Muscle of arm (tissue), 12 donors: ENCODE data around the gene FAM234B. TPM values are rescaled to one million over a fixed set of nuclear protein-coding genes. Genes with fewer than 3 reads are reported as not detected.
A peak's percentile ranks its signal among the peaks of the same experiment; 100 is the strongest.
"Not testable (repeated sequence)": the region's sequence is repeated elsewhere in the genome, so short reads cannot be mapped to it uniquely, and the experiment has no call there.

Source experiments
- DNase-seq: peaks from one replicate; pipeline ENCODE4 v3.0.0-alpha.2; 2013
- polyA plus RNA-seq, 12 donors: library from polyadenylated mRNA; unstranded; fragments of 120-200 nt; gene quantifications; one replicate each; pipeline ENCODE4 v1.2.1, GENCODE V29; 2013; ENCODE audit not compliant: insufficient read length in 12 of 12

FAM234B gene
- polyA plus RNA-seq, 12 donors: 3.1 to 8.2 (median 5.0) TPM; not detected in 1

DNA sequence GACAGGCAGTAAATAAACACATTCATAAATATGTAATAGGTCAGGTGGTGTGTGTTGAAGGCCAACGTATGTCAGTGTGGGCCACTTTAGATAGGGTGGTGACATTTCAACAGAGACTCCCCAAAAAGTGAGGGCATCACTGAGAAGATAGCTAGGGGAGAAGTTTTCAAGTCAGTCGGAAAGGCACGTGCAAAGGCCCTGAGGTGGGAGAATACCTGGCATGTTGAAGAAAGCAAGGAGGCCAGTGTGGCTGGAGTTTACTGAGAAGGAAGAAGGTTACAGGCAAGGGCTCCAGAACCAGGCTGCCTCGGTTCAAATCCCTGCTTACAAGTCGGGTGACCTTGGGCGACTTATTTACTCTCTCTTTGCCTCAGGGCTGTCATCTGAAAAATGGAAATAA, 33.1 kb upstream of the FAM234B start:
- DNase-seq: no peak

GRCh38 chr12:13022851-13023271, 21.3 kb upstream of the FAM234B start:
- DNase-seq: no peak

DNA sequence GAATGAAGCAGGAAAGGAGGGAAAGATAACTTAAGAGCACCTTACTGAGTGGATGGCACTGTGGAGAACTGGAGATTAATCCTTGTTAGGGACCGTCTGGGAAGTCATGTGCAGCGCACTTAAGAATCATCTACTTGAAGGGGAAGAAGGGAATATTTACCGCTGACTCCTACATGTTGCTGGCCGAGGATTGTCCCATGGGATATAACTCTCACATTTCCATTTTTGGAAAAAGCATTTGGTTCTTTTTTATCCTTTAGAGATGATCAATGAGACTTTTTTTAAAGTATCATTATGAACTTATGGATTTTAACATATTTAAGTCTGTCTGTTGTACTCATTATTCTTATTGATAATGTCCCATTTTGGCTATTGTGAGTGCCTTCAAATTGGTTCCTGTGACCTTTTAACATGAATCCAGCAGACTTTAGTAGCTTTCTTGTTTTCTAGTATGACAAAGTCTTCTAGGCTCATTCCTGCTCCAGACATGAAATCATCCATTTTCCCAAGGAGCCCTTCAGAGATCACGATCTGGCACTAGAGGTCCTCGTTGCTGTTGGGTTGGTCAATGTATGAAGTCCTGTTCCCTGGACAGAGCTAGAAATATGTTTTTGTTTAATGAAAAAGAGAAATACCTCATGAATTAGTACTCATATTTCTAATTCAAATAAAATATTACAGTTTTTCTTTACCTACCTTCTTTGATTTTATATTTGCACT, 20.2 kb upstream of the FAM234B start:
- no peak for DNase-seq

GRCh38 chr12:13024531-13024916, 19.7 kb upstream of the FAM234B start:
- no peak for DNase-seq

DNA sequence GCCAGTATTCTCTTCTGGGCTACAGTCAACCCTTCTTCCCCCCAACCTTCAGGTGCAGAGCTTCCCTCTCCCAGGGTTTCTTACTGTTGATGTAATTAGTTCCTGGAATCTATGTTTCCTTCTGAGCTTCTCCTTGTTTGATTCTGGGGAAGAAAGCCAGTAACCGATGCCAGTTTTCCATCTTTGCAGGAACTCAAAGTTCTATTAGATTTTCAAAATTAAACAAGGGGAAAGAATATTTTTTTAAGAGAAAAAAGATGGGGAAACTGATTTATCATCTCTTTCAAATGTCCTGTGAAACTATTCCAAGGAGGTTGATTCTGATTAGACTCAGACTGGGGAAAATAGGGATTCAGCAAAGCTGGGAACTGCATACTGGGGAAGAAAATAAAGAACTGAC, 17.9 kb upstream of the FAM234B start:
- DNase-seq: peak; percentile 69

DNA sequence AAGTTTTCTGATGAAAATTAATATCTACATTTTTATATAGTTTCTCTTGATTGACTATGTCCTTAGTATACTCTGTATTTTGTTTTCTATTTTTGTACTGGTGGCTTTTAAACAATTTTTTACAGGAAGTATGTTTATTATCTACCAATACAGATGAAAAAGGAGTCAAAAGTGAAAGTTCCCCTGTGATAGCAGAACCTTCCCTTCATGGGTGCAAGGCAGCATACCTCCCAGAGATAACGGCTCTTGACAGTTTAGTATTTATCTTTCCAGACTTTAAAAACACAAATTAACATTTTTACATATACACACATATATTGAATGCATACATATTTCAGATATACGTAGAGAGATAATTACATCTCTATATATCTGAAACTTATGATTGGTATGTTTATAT, 17.1 kb upstream of the FAM234B start:
- no peak for DNase-seq

DNA sequence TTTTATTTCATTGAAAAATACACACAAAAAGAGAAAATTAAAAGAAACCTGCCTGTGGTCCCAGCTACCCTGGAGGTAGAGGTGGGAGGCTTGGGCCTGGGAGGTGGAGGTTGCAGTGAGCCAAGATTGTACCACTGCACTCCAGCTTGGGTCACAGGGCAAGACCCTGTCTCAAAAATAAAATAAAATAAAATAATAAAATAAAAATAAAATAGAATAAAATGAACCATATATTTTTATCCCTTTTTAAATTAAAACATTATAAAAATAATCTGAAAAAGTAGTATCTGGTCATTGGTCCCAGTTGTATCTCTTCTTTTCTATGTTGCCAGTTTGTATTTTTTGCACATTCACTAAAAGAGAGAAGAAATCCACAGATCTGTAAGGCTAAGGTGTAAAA, 16.7 kb upstream of the FAM234B start:
- no peak for DNase-seq

- DNase-seq: no peak
Measured at GRCh38 chr12:13028825-13029570, 15.2 kb upstream of the FAM234B start.

- DNase-seq: no peak
Measured at GRCh38 chr12:13030541-13031291, 13.5 kb upstream of the FAM234B start.

GRCh38 chr12:13032164-13032563, 12.0 kb upstream of the FAM234B start:
- no peak for DNase-seq

GRCh38 chr12:13033476-13033875, 10.7 kb upstream of the FAM234B start:
- no peak for DNase-seq

- DNase-seq: not testable (repeated sequence)
Measured at GRCh38 chr12:13035335-13035734, 8.8 kb upstream of the FAM234B start.

DNA sequence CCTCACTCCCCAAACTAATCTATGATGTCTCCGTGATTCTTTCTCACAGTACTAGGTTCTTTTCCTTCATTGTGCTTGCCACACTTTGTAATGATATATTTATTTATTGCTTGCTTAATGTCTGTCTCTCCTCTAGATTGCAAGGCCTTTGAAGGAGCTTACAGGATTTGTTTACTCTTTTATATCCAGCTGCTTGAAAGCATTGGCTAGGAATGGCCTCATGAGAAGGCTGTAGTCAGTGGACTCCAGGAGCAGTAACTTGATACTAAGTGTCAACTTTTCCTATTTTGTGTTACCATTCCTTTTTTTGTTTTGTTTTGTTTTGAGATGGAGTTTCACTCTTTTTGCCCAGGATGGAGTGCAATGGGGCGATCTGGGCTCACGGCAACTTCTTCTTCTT, 7.3 kb upstream of the FAM234B start:
- DNase-seq: no peak

DNA sequence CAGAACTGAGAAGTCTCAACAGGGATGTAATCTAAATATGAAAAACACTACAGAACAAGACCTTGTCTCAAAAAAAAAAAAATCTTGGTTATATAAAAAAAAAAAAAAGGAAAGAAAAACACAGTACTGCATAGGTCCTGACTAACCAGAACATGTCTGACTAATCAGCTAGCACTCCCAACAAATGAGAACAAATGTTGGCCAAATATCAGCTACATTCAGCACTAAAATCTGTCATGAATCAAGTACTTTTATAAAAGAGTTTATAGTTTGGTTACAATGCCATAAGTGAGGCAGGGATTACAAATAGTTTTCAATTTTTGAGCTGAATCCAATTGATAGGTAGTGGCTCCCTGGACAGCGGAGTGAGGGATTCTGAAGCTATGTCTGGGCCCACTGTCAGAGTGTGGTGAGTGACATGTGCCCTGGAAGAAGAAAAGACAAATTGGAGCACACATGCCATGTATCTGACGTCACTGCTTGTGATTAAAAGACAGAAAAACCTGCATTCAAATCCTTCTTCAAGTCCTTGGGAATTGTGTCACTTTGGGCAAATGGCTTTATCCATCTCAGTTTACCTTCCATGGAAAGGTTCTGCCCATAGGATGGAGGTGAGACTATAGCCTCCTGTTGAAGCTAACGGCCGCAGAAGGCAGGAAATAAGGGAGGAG, 5.6 kb upstream of the FAM234B start:
- DNase-seq: no peak

DNA sequence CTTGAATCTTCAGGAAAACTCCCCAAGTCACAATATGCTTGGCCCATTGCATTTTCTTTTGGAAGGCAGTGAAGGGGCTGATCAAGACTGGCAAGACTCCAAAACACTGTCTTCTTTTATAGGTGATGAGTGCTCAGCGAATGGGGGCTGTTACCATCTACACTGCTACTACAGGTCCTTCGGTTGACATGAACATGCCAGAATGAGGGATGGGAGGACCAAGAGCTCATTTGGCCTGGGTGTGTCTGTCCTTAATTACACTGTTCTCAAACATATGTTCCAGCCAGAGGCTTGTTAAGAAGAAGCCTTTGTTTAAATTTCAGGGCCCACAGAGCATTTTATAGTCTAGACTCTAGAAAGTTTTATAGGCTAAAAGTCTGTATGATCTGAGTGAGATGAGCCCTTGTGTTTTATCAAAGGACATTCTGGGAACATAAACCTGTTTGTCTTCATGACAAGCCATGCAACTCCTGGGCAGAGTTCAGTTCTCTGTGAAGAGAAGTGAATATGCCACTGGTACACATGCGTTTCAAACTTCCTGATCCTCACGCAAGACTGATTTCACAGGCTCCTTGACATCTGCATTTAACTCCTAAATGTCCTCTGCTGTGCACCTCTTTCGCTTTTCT, 4.7 kb upstream of the FAM234B start:
- no peak for DNase-seq

DNA sequence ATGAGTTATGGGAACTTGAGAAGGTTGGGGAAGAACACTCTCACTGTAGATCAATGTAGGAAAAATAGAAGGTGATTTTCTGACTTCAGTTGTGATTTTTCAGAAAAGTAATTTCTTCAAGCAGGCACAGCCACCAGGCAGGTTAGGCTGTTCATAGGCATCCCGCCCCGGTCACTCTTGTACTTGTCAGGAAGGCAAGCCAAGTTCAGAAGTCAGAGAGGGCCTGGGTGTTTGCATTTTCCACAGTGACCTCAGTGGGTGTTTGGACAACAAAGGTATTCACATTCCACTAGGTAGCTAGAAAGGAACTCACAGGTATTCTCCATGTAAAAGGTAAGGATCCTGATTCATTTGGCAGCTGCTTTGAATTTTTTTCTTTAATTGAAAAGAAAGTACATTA, 3.0 kb upstream of the FAM234B start:
- DNase-seq: no peak

- no peak for DNase-seq
Measured at GRCh38 chr12:13042666-13043230, 1.4 kb upstream of the FAM234B start.

DNA sequence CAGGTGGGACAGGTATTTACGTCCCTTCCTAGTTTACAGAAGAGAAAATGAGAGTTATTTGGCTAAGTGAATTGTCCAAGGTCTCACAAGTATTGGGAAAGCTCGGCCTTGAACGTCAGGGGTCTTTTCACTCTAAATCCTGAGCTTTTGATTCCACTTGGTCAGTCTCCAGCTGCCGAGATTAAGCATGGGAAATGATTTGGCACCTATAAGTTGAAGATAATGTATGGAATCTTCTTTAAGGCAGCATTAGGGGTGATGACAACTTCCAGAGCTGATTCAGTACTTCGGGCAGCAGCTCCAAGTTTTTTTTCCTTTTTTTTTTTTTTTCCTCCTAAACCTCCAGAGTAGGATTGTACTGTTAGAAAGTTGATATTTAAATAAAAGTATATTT, 722 bp downstream of the FAM234B start:
- no peak for DNase-seq

GRCh38 chr12:13045816-13046215, 1.6 kb downstream of the FAM234B start:
- no peak for DNase-seq

- DNase-seq: no peak
Measured at GRCh38 chr12:13046964-13047363, 2.8 kb downstream of the FAM234B start.

DNA sequence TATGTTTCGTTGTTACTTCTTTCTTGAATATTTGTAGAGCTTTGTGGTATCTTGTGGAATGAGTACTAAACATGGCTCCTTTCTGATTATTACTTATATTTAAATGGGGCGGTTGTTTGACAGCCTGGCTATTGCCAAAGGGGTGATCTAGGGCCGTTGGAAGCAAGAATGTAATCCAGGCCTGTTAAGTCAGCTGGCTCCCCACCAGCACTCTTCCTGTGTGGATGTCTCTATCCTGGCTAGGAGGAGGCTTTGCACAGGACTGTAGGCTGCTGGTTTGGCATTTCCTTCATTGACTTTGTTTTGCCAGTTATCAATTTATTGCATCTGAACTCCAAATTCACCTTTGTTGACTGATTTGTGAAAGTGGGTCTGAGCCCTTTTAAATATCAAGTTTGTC, 5.6 kb downstream of the FAM234B start:
- no peak for DNase-seq
